CD4-positive, alpha-beta T cell (primary cell): ENCODE measurements around the gene DHX29. TPM values are rescaled to one million over a fixed set of nuclear protein-coding genes. Genes with fewer than 3 reads are reported as not detected.

ENCODE experiments used
- ATAC-seq: fragments of 200-7000 bp; cut with Tn5 transposase; one replicate; pipeline ENCODE4 v1.10.0; 2022; ENCODE audit warnings: mild to moderate bottlenecking; ENCODE audit not compliant: poor library complexity
- CTCF ChIA-PET: fragments of 350-600 bp; sonication (Branson Sonifier 250); formaldehyde crosslinking; loops from one replicate; lab custom pipeline; 2021; ENCODE audit warnings: antibody characterized with exemption, inconsistent platforms; lab: Charles Lee
- POLR2A ChIA-PET: fragments of 350-600 bp; sonication (Branson Sonifier 250); formaldehyde crosslinking; loops from one replicate; lab custom pipeline; 2021; ENCODE audit warnings: antibody characterized with exemption, inconsistent platforms; lab: Charles Lee
- DNase-seq, 14 experiments: peaks; one replicate each; pipeline ENCODE4 v3.0.0-alpha.2; 2013 to 2020; ENCODE audit warnings: mixed read lengths in 2 of 14
- H3K27ac ChIP-seq, 2 donors: one replicate each; pipeline versions ENCODE4 v1.5.1 to v1.7.0; 2013; ENCODE audit warnings: low read length in 2 of 2, low read depth in 1 of 2, mild to moderate bottlenecking in 1 of 2
- H3K27me3 ChIP-seq, 2 experiments: 1 replicate in 1 of 2; 2 replicates in 1 of 2; pipeline versions ENCODE4 v1.6.1 to v1.7.0; 2013; ENCODE audit warnings: low read length in 2 of 2, control low read depth in 1 of 2, mild to moderate bottlenecking in 1 of 2, moderate library complexity in 1 of 2; ENCODE audit not compliant: insufficient read depth in 2 of 2, control insufficient read depth in 1 of 2
- H3K36me3 ChIP-seq: one replicate; pipeline ENCODE4 v1.6.1; 2013; ENCODE audit warnings: low read length, control low read depth; ENCODE audit not compliant: insufficient read depth
- H3K4me1 ChIP-seq: one replicate; pipeline ENCODE4 v1.6.1; 2013; ENCODE audit warnings: low read length, control low read depth; ENCODE audit not compliant: insufficient read depth
- H3K4me3 ChIP-seq: one replicate; pipeline ENCODE4 v1.5.1; 2013; ENCODE audit warnings: mild to moderate bottlenecking, low read length, moderate library complexity
- H3K9me3 ChIP-seq, 2 experiments: 1 replicate in 1 of 2; 2 replicates in 1 of 2; pipeline versions ENCODE4 v1.6.1 to v1.7.0; 2013; ENCODE audit warnings: low read length in 2 of 2, mild to moderate bottlenecking in 2 of 2, control low read depth in 1 of 2, moderate library complexity in 1 of 2; ENCODE audit not compliant: control insufficient read depth in 1 of 2, insufficient read depth in 1 of 2
- H3K27ac Mint-ChIP-seq: one replicate; pipeline ENCODE4 v1.8.0; 2020; ENCODE audit warnings: mixed read lengths
- H3K27me3 Mint-ChIP-seq: one replicate; pipeline ENCODE4 v1.8.0; 2021; ENCODE audit warnings: mixed read lengths
- H3K36me3 Mint-ChIP-seq: one replicate; pipeline ENCODE4 v1.8.0; 2021; ENCODE audit warnings: low read depth, mixed read lengths
- H3K4me1 Mint-ChIP-seq: one replicate; pipeline ENCODE4 v1.8.0; 2021; ENCODE audit warnings: low read depth, mixed read lengths
- H3K4me3 Mint-ChIP-seq: one replicate; pipeline ENCODE4 v1.8.0; 2020; ENCODE audit warnings: mild to moderate bottlenecking, mixed read lengths
- H3K9me3 Mint-ChIP-seq: one replicate; pipeline ENCODE4 v1.8.0; 2020; ENCODE audit warnings: mixed read lengths
- CTCF ChIP-seq: fragments of 200-600 bp; IDR thresholded peaks from one replicate; pipeline ENCODE4 v1.8.0; 2022; ENCODE audit warnings: antibody characterized with exemption, mild to moderate bottlenecking
- intact Hi-C, 2 experiments: fragments of 100-400 bp; cut with DNase I in 1 of 2; cut with micrococcal nuclease in 1 of 2; formaldehyde crosslinking; loops; one replicate each; pipeline versions ENCODE4 v1.15.1 to v1.9.0; 2023 to 2025; cut with DNase I, micrococcal nuclease
- total RNA-seq, 174 experiments: library from RNA in 2 of 174; stranded (reverse) in 2 of 174; gene quantifications; one replicate each; pipeline ENCODE4 v1.2.3 and lab custom pipeline; 2021 to 2026

The DHX29 gene
- total RNA-seq, 2 experiments from 2014 or later: 13.8 to 17.9 TPM

DNA sequence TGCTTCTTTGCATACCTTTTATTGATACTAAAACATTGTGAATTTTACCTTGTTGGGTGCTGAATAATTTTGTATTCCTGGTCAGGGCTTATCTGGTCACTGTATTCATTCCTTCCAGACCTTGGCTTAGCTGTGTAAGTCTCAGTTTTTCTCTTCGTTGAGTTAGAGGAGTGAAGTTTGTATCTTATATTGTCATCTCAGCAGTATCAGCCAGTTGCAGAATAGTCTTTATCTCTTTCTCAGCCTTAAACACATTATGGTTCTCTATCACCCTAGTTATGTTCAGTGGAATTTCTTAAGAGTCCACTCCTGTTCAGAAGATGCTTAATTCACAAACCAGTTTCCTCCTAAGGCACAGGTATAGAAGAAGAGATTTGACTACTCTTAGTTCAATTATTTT is 25.5 kb upstream of the DHX29 start:
- H3K4me1 Mint-ChIP-seq: peaks cover 43% of the 10 kb centered on the region

DNA sequence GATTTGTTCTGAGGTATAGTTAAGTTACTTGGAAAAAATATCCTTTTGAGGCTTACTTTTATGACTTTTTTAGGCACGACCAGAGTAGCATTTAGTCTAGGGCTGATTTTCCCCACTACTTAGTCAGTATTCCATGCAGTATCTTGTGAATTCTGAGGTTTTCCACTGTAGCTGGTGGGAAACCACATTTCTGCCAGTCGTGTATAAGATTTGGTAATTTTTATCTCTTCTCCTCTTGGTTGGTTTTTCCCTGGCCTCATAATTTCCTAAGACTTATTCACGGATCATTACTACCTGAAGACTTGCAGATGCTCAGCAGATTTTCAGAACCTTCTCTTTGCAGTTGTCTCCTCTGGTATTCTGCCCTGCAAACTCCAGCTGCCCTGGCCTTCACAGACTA is 23.8 kb upstream of the DHX29 start:
- Mint-ChIP-seq H3K9me3 (no peaks in the 10 kb centered on the region), H3K27me3 (no peaks in the 10 kb centered on the region), H3K27ac (no peak overlapping the region), H3K4me3 (no peak overlapping the region), H3K36me3 (peaks cover 87% of the 10 kb centered on the region), H3K4me1 (peaks cover 39% of the 10 kb centered on the region)
- Histone ChIP-seq H3K27me3 (no peaks in the 10 kb centered on the region), H3K36me3 (peaks cover 67% of the 10 kb centered on the region), H3K9me3 (no peaks in the 10 kb centered on the region), H3K4me1 (peaks cover 4% of the 10 kb centered on the region), H3K4me3 (no peak overlapping the region), H3K27ac (no peak overlapping the region)
- ATAC-seq: no peak
- ChIA-PET CTCF (no interaction called here), POLR2A (no interaction called here)
- TF ChIP-seq CTCF: no peak
- no peak for DNase-seq
- intact Hi-C loops: no loop called here

More for the DNA sequence above, 25.5 kb upstream of the DHX29 start:
- Histone ChIP-seq H3K36me3 (peaks cover 55% of the 10 kb centered on the region), H3K9me3 (no peaks in the 10 kb centered on the region), H3K4me3 (no peak overlapping the region), H3K27me3 (no peaks in the 10 kb centered on the region), H3K27ac (no peak overlapping the region), H3K4me1 (peaks cover 4% of the 10 kb centered on the region)
- POLR2A ChIA-PET: no interaction called here
- DNase-seq (no peak), ATAC-seq (no peak)
- no peak overlapping the region for H3K27ac Mint-ChIP-seq
- intact Hi-C loops: no loop called here
- TF ChIP-seq CTCF: no peak
- no peaks in the 10 kb centered on the region for H3K27me3 Mint-ChIP-seq
- H3K4me3 Mint-ChIP-seq: no peak overlapping the region
- CTCF ChIA-PET: no interaction called here
- peaks cover 83% of the 10 kb centered on the region for H3K36me3 Mint-ChIP-seq
- H3K9me3 Mint-ChIP-seq: no peaks in the 10 kb centered on the region

DNA sequence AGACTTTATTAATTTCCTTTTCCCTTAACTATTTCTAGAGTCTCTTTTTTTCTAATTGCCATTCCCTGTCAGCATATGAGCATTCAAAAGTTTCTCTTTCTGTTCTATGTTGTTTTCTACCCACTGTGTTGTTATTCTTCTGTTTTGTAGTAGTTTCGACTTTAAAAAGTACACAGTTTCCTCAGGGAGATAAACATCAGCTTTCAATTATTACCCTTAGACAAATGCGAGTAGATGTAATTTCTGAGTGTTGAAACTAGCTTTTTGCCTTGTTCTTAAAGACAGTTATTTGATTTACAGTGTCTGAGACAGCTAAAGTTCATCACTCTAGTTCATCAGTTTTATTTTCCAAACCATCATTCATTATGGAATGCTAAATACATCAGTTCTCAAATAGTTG is 19.8 kb upstream of the DHX29 start:
- intact Hi-C loops: loop anchor here in 1 of 2 experiments (5.0 kb wide), 1 partner anchor 365 kb away; no protein-coding TSS in a partner anchor
- Mint-ChIP-seq H3K27ac (peak overlapping the region; percentile 19), H3K27me3 (no peaks in the 10 kb centered on the region), H3K4me3 (no peak overlapping the region), H3K36me3 (peaks cover 93% of the 10 kb centered on the region), H3K4me1 (peaks cover 47% of the 10 kb centered on the region), H3K9me3 (no peaks in the 10 kb centered on the region)
- peaks cover 4% of the 10 kb centered on the region for H3K4me1 ChIP-seq
- no peaks in the 10 kb centered on the region for H3K27me3 ChIP-seq
- ATAC-seq (no peak), DNase-seq (no peak)
- no peaks in the 10 kb centered on the region for H3K9me3 ChIP-seq
- TF ChIP-seq CTCF: no peak
- CTCF ChIA-PET: no interaction called here
- H3K36me3 ChIP-seq: peaks cover 68% of the 10 kb centered on the region
- POLR2A ChIA-PET: interaction anchor here (0.8 to 1.8 kb wide), 3 partner anchors 10 to 19 kb away, joined by 3 to 5 read pairs (median 3); partner anchors contain the start of genes DHX29 and MTREX
- no peak overlapping the region for H3K4me3 ChIP-seq
- no peak overlapping the region for H3K27ac ChIP-seq
